ENCODE results near the gene CPA5. TPM values are rescaled to one million over a fixed set of nuclear protein-coding genes. Genes with fewer than 3 reads are reported as not detected.

Gene CPA5
- total RNA-seq, 1 donor from 2014 or later: not detected

DNA sequence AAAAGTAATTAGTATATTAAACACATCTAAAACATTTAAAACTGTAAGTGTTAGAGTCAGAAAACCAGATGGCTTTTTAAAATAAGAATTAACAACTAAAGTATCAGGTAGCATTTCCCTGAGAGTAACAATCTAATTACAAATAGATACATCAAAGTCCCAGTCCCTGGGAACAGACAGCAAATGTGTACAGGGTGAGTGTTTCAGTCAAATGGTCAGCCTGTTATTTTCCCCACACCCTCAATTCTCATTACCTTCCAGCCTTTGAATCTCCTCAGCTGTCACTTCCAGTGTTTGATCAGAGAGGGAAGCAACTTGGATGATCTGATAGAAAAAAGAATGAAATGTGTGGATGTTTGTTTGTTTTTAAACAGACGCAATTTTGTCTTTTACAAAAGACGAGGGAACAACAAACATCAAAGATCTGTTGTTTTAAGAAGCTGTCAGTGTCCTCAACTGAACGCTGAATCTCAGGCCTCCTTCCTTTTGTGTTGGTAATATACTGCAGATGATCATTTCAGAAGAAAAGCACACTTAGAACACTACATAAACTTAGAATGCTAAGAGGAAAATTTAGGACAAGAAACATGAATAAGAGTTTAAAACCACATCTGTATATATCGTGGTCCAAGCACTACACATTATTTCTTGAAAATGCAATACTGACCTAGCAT, 66.4 kb downstream of the CPA5 start:
- Histone ChIP-seq H3K27me3 (no peaks in the 10 kb centered on the region), H3K4me1 (no peaks in the 10 kb centered on the region), H3K9me3 (no peaks in the 10 kb centered on the region), H3K4me3 (no peak overlapping the region), H3K27ac (no peak overlapping the region), H3K36me3 (no peaks in the 10 kb centered on the region)
- DNase-seq: no peak
- intact Hi-C loops (cut with DNase I): no loop called here
- no peak for ATAC-seq
- TF ChIP-seq, protein P1, sequence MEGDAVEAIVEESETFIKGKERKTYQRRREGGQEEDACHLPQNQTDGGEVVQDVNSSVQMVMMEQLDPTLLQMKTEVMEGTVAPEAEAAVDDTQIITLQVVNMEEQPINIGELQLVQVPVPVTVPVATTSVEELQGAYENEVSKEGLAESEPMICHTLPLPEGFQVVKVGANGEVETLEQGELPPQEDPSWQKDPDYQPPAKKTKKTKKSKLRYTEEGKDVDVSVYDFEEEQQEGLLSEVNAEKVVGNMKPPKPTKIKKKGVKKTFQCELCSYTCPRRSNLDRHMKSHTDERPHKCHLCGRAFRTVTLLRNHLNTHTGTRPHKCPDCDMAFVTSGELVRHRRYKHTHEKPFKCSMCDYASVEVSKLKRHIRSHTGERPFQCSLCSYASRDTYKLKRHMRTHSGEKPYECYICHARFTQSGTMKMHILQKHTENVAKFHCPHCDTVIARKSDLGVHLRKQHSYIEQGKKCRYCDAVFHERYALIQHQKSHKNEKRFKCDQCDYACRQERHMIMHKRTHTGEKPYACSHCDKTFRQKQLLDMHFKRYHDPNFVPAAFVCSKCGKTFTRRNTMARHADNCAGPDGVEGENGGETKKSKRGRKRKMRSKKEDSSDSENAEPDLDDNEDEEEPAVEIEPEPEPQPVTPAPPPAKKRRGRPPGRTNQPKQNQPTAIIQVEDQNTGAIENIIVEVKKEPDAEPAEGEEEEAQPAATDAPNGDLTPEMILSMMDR (IDR thresholded peaks at IDR 0.05): no peak

DNA sequence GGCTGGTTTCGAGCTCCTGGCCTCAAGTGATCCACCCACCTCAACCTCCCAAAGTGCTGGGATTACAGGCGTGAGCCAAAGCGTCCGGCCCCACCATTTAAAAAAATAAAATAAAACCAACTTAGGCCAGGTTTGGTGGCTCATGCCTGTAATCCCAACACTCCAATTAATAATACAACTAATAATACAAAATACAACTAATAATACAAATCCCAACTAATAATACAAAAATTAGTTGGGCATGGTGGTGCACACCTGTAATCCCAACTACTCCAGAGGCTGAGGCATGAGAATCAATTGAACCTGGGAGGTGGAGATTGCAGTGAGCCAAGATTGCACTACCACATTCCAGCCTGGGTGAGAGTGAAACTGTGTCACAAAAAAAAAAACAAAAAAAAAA, 68.6 kb downstream of the CPA5 start:
- H3K4me3 ChIP-seq: no peak overlapping the region
- no peaks in the 10 kb centered on the region for H3K9me3 ChIP-seq
- H3K27me3 ChIP-seq: no peaks in the 10 kb centered on the region
- no peaks in the 10 kb centered on the region for H3K4me1 ChIP-seq
- DNase-seq (no peak), ATAC-seq (no peak)
- no peaks in the 10 kb centered on the region for H3K36me3 ChIP-seq
- TF ChIP-seq, protein P1 (IDR thresholded peaks at IDR 0.05): no peak
- intact Hi-C loops (cut with DNase I): no loop called here
- H3K27ac ChIP-seq: no peak overlapping the region

DNA sequence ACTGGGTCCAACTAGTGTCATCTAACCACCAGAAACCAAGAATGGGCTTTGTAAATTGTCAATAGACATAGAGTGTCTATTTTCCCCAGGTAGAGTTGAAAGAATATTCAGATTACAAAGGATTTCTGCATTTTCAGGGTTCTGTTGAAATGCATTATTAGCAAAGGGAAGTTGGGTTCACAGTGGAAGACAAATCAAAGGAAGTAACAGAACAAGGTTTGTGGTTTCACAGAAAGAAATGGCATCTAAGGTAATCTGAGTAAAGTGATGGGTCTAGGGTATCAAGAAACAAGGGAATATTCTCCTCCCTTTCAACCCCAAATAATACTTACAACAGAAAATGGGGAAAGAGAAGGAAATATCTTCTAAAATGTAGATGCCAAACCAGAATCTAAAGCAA, 70.4 kb downstream of the CPA5 start:
- Histone ChIP-seq H3K4me1 (no peaks in the 10 kb centered on the region), H3K27me3 (no peaks in the 10 kb centered on the region), H3K9me3 (no peaks in the 10 kb centered on the region), H3K36me3 (no peaks in the 10 kb centered on the region), H3K4me3 (no peak overlapping the region), H3K27ac (no peak overlapping the region)
- ATAC-seq (no peak), DNase-seq (no peak)
- TF ChIP-seq, protein P1 (IDR thresholded peaks at IDR 0.05): no peak
- intact Hi-C loops (cut with DNase I): no loop called here

DNA sequence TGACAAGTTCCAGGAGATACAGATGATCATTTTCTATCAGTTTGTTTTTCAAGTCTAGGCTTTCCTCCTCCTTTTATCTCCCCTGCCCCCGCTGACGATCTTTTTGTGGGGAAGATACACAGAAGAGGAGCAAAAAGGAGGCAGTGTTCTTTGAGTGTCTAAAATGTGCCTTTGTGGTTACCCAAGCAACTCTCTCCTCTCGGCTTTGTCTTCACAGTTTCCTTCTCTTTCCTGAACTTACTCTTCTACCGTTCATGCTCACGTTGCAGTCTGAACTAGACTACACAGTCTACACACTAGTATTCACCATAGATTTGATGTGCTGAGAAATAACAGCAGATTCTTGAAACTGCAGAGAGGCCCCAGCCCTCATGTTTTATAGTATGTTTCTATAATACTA, 72.6 kb downstream of the CPA5 start:
- Histone ChIP-seq H3K36me3 (no peaks in the 10 kb centered on the region), H3K9me3 (no peaks in the 10 kb centered on the region), H3K27ac (no peak overlapping the region), H3K4me1 (no peaks in the 10 kb centered on the region), H3K27me3 (no peaks in the 10 kb centered on the region), H3K4me3 (no peak overlapping the region)
- TF ChIP-seq, protein P1 (IDR thresholded peaks at IDR 0.05): no peak
- no peak for DNase-seq
- intact Hi-C loops (cut with DNase I): no loop called here
- no peak for ATAC-seq

DNA sequence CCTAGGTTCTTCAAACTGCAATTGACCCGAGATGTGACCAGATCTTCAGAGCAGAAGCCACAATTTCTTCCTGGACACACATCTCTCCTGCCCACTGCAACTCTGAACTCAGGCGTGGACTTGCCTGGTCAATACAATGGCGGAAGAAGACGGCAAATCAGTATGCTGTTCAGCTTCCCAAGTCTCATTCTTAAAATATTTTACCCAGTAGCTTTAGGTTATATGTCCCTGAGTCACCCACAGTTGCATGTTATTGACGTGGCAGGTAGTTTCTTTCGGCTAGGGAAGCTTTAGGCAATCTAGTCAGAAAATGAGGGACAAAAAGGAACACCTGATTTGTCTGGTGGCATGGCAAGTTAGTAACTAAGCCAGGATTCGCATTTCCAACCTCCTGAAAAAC, 73.7 kb downstream of the CPA5 start:
- H3K9me3 ChIP-seq: no peaks in the 10 kb centered on the region
- H3K4me3 ChIP-seq: no peak overlapping the region
- intact Hi-C loops (cut with DNase I): no loop called here
- no peaks in the 10 kb centered on the region for H3K4me1 ChIP-seq
- no peaks in the 10 kb centered on the region for H3K27me3 ChIP-seq
- H3K36me3 ChIP-seq: no peaks in the 10 kb centered on the region
- H3K27ac ChIP-seq: no peak overlapping the region
- TF ChIP-seq, protein P1 (IDR thresholded peaks at IDR 0.05): no peak
- DNase-seq (no peak), ATAC-seq (no peak)

Other genes with a start within 250 kb of the CPA5 start
- gene TMEM209, start 139.4 kb upstream of the CPA5 start, total RNA-seq: 18.3 TPM
- not detected for gene SSMEM1, start 137.0 kb upstream of the CPA5 start, total RNA-seq
- not detected for gene CPA2, start 78.0 kb upstream of the CPA5 start, total RNA-seq
- gene CPA4, start 51.7 kb upstream of the CPA5 start, total RNA-seq: not detected
- not detected for gene CPA1, start 35.7 kb downstream of the CPA5 start, total RNA-seq
- gene CEP41, start 96.2 kb downstream of the CPA5 start, total RNA-seq: 11.3 TPM
- 57.5 TPM for gene MEST, start 147.3 kb downstream of the CPA5 start, total RNA-seq